GM12878 (cell line): ENCODE results near the gene SLC5A11. TPM values are rescaled to one million over a fixed set of nuclear protein-coding genes. Genes with fewer than 3 reads are reported as not detected.

Experiments
- ATF2 ChIP-seq: IDR thresholded peaks from 2 replicates; pipeline ENCODE4 v1.6.1; 2012; ENCODE audit warnings: low read length, inconsistent platforms
- ATF3 ChIP-seq: IDR thresholded peaks from 2 replicates; pipeline ENCODE4 v1.6.1; 2011; ENCODE audit warnings: low read depth, mild to moderate bottlenecking, low read length, moderate library complexity, borderline replicate concordance; ENCODE audit errors: extremely low read depth
- ATF7 ChIP-seq: fragments of 450-650 bp; IDR thresholded peaks from 2 replicates; pipeline ENCODE4 v1.6.1; 2016; ENCODE audit warnings: low read depth, mild to moderate bottlenecking
- BACH1 ChIP-seq: fragments of 450-650 bp; IDR thresholded peaks from 2 replicates; pipeline ENCODE4 v1.6.1; 2017; ENCODE audit warnings: mild to moderate bottlenecking, borderline replicate concordance
- CEBPB ChIP-seq, 2 experiments: fragments of 150-350 bp in 1 of 2; IDR thresholded peaks; 2 replicates each; pipeline ENCODE4 v1.6.1; 2012 to 2014; ENCODE audit warnings: low read depth in 2 of 2, low read length in 2 of 2, borderline replicate concordance in 1 of 2, inconsistent platforms in 1 of 2
- IRF3 ChIP-seq: fragments of 450-650 bp; IDR thresholded peaks from 2 replicates; pipeline ENCODE4 v1.6.1; 2014; ENCODE audit warnings: mild to moderate bottlenecking
- IRF5 ChIP-seq: fragments of 450-650 bp; IDR thresholded peaks from 2 replicates; pipeline ENCODE4 v1.6.1; 2017; ENCODE audit warnings: borderline replicate concordance
- MEF2A ChIP-seq: IDR thresholded peaks from 2 replicates; pipeline ENCODE4 v1.6.1; 2011; ENCODE audit warnings: low read depth, mild to moderate bottlenecking, low read length, moderate library complexity; ENCODE audit not compliant: insufficient read depth
- NR2C1 ChIP-seq: fragments of 450-650 bp; IDR thresholded peaks from 2 replicates; pipeline ENCODE4 v1.6.1; 2017; ENCODE audit warnings: antibody characterized with exemption, mild to moderate bottlenecking, moderate library complexity
- SRF ChIP-seq, 2 experiments: IDR thresholded peaks; 2 replicates each; pipeline ENCODE4 v1.6.1; 2011; ENCODE audit warnings: low read depth in 2 of 2, low read length in 2 of 2, mild to moderate bottlenecking in 1 of 2, moderate library complexity in 1 of 2
- SUPT20H ChIP-seq: IDR thresholded peaks from 2 replicates; pipeline ENCODE4 v1.6.1; 2011; ENCODE audit warnings: low read depth, mild to moderate bottlenecking, low read length, moderate library complexity, borderline replicate concordance; ENCODE audit not compliant: control insufficient read depth
- TAF1 ChIP-seq: IDR thresholded peaks from 2 replicates; pipeline ENCODE4 v1.6.1; 2011; ENCODE audit warnings: mild to moderate bottlenecking, low read depth, low read length, borderline replicate concordance
- USF1 ChIP-seq: IDR thresholded peaks from 2 replicates; pipeline ENCODE4 v1.6.1; 2011; ENCODE audit warnings: borderline replicate concordance, low read depth, mild to moderate bottlenecking, moderate library complexity, mixed read lengths, low read length; ENCODE audit not compliant: insufficient read depth; ENCODE audit errors: extremely low read length
- polyA plus RNA-seq, 11 experiments: library from polyadenylated mRNA; depleted of rRNA in 4 of 11; unstranded in 6 of 11; stranded (reverse) in 5 of 11; fragments of >200 nt; fragmentation: Nextera tagmentation in 4 of 11; fragmentation: Illumina TruSeq in 1 of 11; extraction: Ambion mirVana in 4 of 11; extraction: Trizol in 1 of 11; gene quantifications; 1 replicate in 1 of 11; 2 replicates in 10 of 11; pipeline versions ENCODE4 v1.2.1 to v1.2.3, GENCODE V29; 2011 to 2016; ENCODE audit warnings: inconsistent platforms in 2 of 11, missing spikeins in 2 of 11, low read depth in 1 of 11
- total RNA-seq, 4 experiments: library from RNA; depleted of rRNA in 3 of 4; stranded (reverse); fragments of >200 nt in 3 of 4; fragmentation: Illumina TruSeq in 1 of 4; extraction: Trizol in 1 of 4; gene quantifications; 2 replicates each; pipeline versions ENCODE4 v1.2.1 to v1.2.3, GENCODE V29; 2013 to 2021

SLC5A11 gene
- total and polyA plus RNA-seq, 10 of the 15 experiments (the other 5 are each of a cell fraction or from before 2014, with no cell fraction given) = 0.10 TPM; not detected in 9

- no peak for TF ChIP-seq ATF2
- no peak for TF ChIP-seq BACH1
- no peak for TF ChIP-seq IRF3
- no peak for TF ChIP-seq SRF (IDR thresholded peaks at IDR 0.05; ENCODE audit: low read depth in 2 of 2, low read length in 2 of 2)
- TF ChIP-seq ATF3 = no peak
- TF ChIP-seq SUPT20H = no peak
- no peak for TF ChIP-seq MEF2A
- TF ChIP-seq IRF5 = no peak
- no peak for TF ChIP-seq NR2C1
- no peak for TF ChIP-seq TAF1
- no peak for TF ChIP-seq ATF7
- no peak for TF ChIP-seq USF1
- no peak for TF ChIP-seq CEBPB (IDR thresholded peaks at IDR 0.05; ENCODE audit: borderline replicate concordance in 1 of 2, low read depth in 2 of 2, low read length in 2 of 2)
Measured at GRCh38 chr16:24847358-24847664, 1.5 kb downstream of the SLC5A11 start (continued).
